ENCODE results near the gene ABCB11.

- TF ChIP-seq EP300 (IDR thresholded peaks at IDR 0.05) (no peak), POLR2A (IDR thresholded peaks at IDR 0.05) (no peak), POLR2AphosphoS5 (IDR thresholded peaks at IDR 0.05) (no peak)
Observed at GRCh38 chr2:169072163-169072925, 41.2 kb upstream of the ABCB11 start.

Measured in sigmoid colon (tissue), 4 donors.